ENCODE measurements around the gene CDH22.

- no peak for TF ChIP-seq CTCF (IDR thresholded peaks at IDR 0.05)
- TF ChIP-seq POLR2A (IDR thresholded peaks at IDR 0.05): no peak
Observed at GRCh38 chr20:46279103-46279502, 29.2 kb downstream of the CDH22 start.
